ENCODE data around the gene ABCA10. TPM values are rescaled to one million over a fixed set of nuclear protein-coding genes. Genes with fewer than 3 reads are reported as not detected.

Gene ABCA10
- total and polyA plus RNA-seq, 2 of the 13 experiments (the other 11 are each of a cell fraction or from before 2014, with no cell fraction given), result 0.02 to 0.08 TPM

GRCh38 chr17:69268543-69269014 is 40.0 kb upstream of the ABCA10 start (continued):
- TF ChIP-seq PRMT3 (CRISPR knock-in tag; IDR thresholded peaks at IDR 0.05; ENCODE audit: borderline replicate concordance, low read depth), result no peak
- no peak for TF ChIP-seq KLF6 (CRISPR knock-in tag; IDR thresholded peaks at IDR 0.05)
- no peak for TF ChIP-seq HDAC6 (IDR thresholded peaks at IDR 0.05; ENCODE audit: low read depth, low read length)
- TF ChIP-seq SALL1 (CRISPR knock-in tag; IDR thresholded peaks at IDR 0.05), result peak; percentile 89
- no peak for TF ChIP-seq ZSCAN20 (CRISPR knock-in tag; IDR thresholded peaks at IDR 0.05; ENCODE audit: borderline replicate concordance)
- TF ChIP-seq ZNF609 (CRISPR knock-in tag; IDR thresholded peaks at IDR 0.05; ENCODE audit: borderline replicate concordance), result peak; percentile 21; the same call in 1 of the 2 replicates
- TF ChIP-seq SKI (IDR thresholded peaks at IDR 0.05; ENCODE audit: partially characterized antibody), result peak; percentile 85
- TF ChIP-seq ZNF260 (CRISPR knock-in tag; IDR thresholded peaks at IDR 0.05; ENCODE audit: borderline replicate concordance, low read depth), result no peak
- no peak for TF ChIP-seq ZSCAN22 (CRISPR knock-in tag; IDR thresholded peaks at IDR 0.05)
- TF ChIP-seq HOXA7 (CRISPR knock-in tag; IDR thresholded peaks at IDR 0.05), result no peak
- no peak for TF ChIP-seq ZNF274 (CRISPR knock-in tag; IDR thresholded peaks at IDR 0.05)
- TF ChIP-seq ZNF251 (CRISPR knock-in tag; IDR thresholded peaks at IDR 0.05), result no peak
- TF ChIP-seq ZNF121 (CRISPR knock-in tag; IDR thresholded peaks at IDR 0.05), result no peak
- no peak for TF ChIP-seq CC2D1A (CRISPR knock-in tag; IDR thresholded peaks at IDR 0.05)
- no peak for TF ChIP-seq PPARG (CRISPR knock-in tag; conservative IDR thresholded peaks at IDR 0.05)
- no peak for TF ChIP-seq FOXA1 (IDR thresholded peaks at IDR 0.05)
- peak; percentile 86 for TF ChIP-seq FOXA1 (CRISPR knock-in tag; IDR thresholded peaks at IDR 0.05)
- TF ChIP-seq ZNF790 (CRISPR knock-in tag; IDR thresholded peaks at IDR 0.05; ENCODE audit: borderline replicate concordance), result no peak
- TF ChIP-seq ZNF333 (CRISPR knock-in tag; IDR thresholded peaks at IDR 0.05; ENCODE audit: borderline replicate concordance), result no peak
- TF ChIP-seq GTF3A (CRISPR knock-in tag; conservative IDR thresholded peaks at IDR 0.05), result no peak
- TF ChIP-seq CENPX (CRISPR knock-in tag; IDR thresholded peaks at IDR 0.05), result no peak
- no peak for TF ChIP-seq JUNB (CRISPR knock-in tag; IDR thresholded peaks at IDR 0.05; ENCODE audit: borderline replicate concordance)
- peak; percentile 89 for TF ChIP-seq CEBPG (CRISPR knock-in tag; IDR thresholded peaks at IDR 0.05)
- peak; percentile 37; the same call in 1 of the 2 replicates for TF ChIP-seq THAP11 (CRISPR knock-in tag; IDR thresholded peaks at IDR 0.05)
- TF ChIP-seq ZHX1 (CRISPR knock-in tag; IDR thresholded peaks at IDR 0.05; ENCODE audit: low read depth), result 0 out of 2 replicates have a peak, but pooled peaks have one; percentile 21
- no peak for TF ChIP-seq NR3C1 (CRISPR knock-in tag; IDR thresholded peaks at IDR 0.05)
- TF ChIP-seq ZSCAN9 (CRISPR knock-in tag; IDR thresholded peaks at IDR 0.05; ENCODE audit: borderline replicate concordance), result peak; percentile 80; the same call in 1 of the 2 replicates
